Osteoblast (primary cell): ENCODE measurements around the gene EPHB2. TPM values are rescaled to one million over a fixed set of nuclear protein-coding genes. Genes with fewer than 3 reads are reported as not detected.
A peak's percentile ranks its signal among the peaks of the same experiment; 100 is the strongest.

Experiments
- DNase-seq: peaks from one replicate; pipeline ENCODE4 v3.0.0; 2011; ENCODE audit warnings: low spot score, mixed read lengths; ENCODE audit not compliant: insufficient read length; ENCODE audit errors: missing footprints
- H2AFZ ChIP-seq: 2 replicates; pipeline ENCODE4 v1.6.0; 2011; ENCODE audit warnings: mild to moderate bottlenecking, low read length
- H3K27ac ChIP-seq: 2 replicates; pipeline ENCODE4 v1.5.1; 2011; ENCODE audit warnings: mild to moderate bottlenecking, low read depth, low read length, moderate library complexity
- H3K27me3 ChIP-seq: 2 replicates; pipeline ENCODE4 v1.6.0; 2012; ENCODE audit warnings: mild to moderate bottlenecking, control low read depth, inconsistent platforms, low read length, moderate library complexity; ENCODE audit not compliant: insufficient read depth
- H3K36me3 ChIP-seq: 2 replicates; pipeline ENCODE4 v1.5.1; 2011; ENCODE audit warnings: mild to moderate bottlenecking, low read length, control low read depth, moderate library complexity; ENCODE audit not compliant: insufficient read depth
- H3K4me1 ChIP-seq: 2 replicates; pipeline ENCODE4 v1.5.1; 2011; ENCODE audit warnings: mild to moderate bottlenecking, low read length, control low read depth, moderate library complexity; ENCODE audit not compliant: insufficient read depth
- H3K4me2 ChIP-seq: 2 replicates; pipeline ENCODE4 v1.6.0; 2011; ENCODE audit warnings: mild to moderate bottlenecking, low read length; ENCODE audit not compliant: insufficient read depth
- H3K4me3 ChIP-seq: fragments of 200-600 bp; sonication (generic); 3 replicates; pipeline ENCODE4 v1.5.1; 2012; ENCODE audit warnings: mild to moderate bottlenecking, low read length, inconsistent platforms; ENCODE audit not compliant: insufficient read depth
- H3K79me2 ChIP-seq: 2 replicates; pipeline ENCODE4 v1.6.0; 2012; ENCODE audit warnings: mild to moderate bottlenecking, low read length, control low read depth, inconsistent platforms; ENCODE audit not compliant: insufficient read depth
- H3K9me3 ChIP-seq: 2 replicates; pipeline ENCODE4 v1.5.1; 2011; ENCODE audit warnings: low read depth, low read length, control low read depth
- H4K20me1 ChIP-seq: 2 replicates; pipeline ENCODE4 v1.6.0; 2012; ENCODE audit warnings: mild to moderate bottlenecking, low read length, control low read depth; ENCODE audit not compliant: insufficient read depth
- CTCF ChIP-seq: IDR thresholded peaks from 2 replicates; pipeline ENCODE4 v1.5.1; 2011; ENCODE audit warnings: mild to moderate bottlenecking, low read depth, low read length, moderate library complexity; ENCODE audit errors: extremely low read depth
- total RNA-seq: library from RNA; depleted of rRNA; stranded (reverse); fragments of >200 nt; gene quantifications from 2 replicates; pipeline ENCODE4 v1.2.3, GENCODE V29; 2012

Gene EPHB2
- total RNA-seq, 1 donor, result 8.7 TPM

- Histone ChIP-seq H4K20me1 (no peaks in the 10 kb centered on the region), H3K27ac (no peak overlapping the region), H3K4me3 (no peak overlapping the region), H3K36me3 (no peaks in the 10 kb centered on the region), H3K4me2 (no peak overlapping the region), H3K79me2 (no peaks in the 10 kb centered on the region), H3K4me1 (peaks cover 17% of the 10 kb centered on the region), H3K9me3 (no peaks in the 10 kb centered on the region), H3K27me3 (no peaks in the 10 kb centered on the region), H2AFZ (no peak overlapping the region)
- TF ChIP-seq CTCF, result no peak
- DNase-seq, result no peak
These were observed 99.1 kb downstream of the EPHB2 start for GRCh38 chr1:22809783-22810182.

GRCh38 chr1:22810378-22810777 is 99.7 kb downstream of the EPHB2 start:
- no peak for DNase-seq

GRCh38 chr1:22812092-22812880 is 101.6 kb downstream of the EPHB2 start:
- Histone ChIP-seq H3K79me2 (no peaks in the 10 kb centered on the region), H3K27ac (no peak overlapping the region), H3K36me3 (no peaks in the 10 kb centered on the region), H3K4me3 (no peak overlapping the region), H4K20me1 (no peaks in the 10 kb centered on the region), H3K9me3 (no peaks in the 10 kb centered on the region), H3K4me2 (no peak overlapping the region), H2AFZ (no peak overlapping the region), H3K4me1 (peaks cover 17% of the 10 kb centered on the region), H3K27me3 (no peaks in the 10 kb centered on the region)
- TF ChIP-seq CTCF, result no peak
- no peak for DNase-seq

More at GRCh38 chr1:22810378-22810777, 99.7 kb downstream of the EPHB2 start:
- Histone ChIP-seq H3K36me3 (no peaks in the 10 kb centered on the region), H3K4me1 (peaks cover 17% of the 10 kb centered on the region), H3K27me3 (no peaks in the 10 kb centered on the region), H3K4me2 (no peak overlapping the region), H3K4me3 (no peak overlapping the region), H3K9me3 (no peaks in the 10 kb centered on the region), H3K79me2 (no peaks in the 10 kb centered on the region), H2AFZ (no peak overlapping the region), H3K27ac (no peak overlapping the region), H4K20me1 (no peaks in the 10 kb centered on the region)
- TF ChIP-seq CTCF, result no peak

- no peaks in the 10 kb centered on the region for H3K27me3 ChIP-seq
- no peak overlapping the region for H2AFZ ChIP-seq
- no peak for TF ChIP-seq CTCF
- H3K4me3 ChIP-seq, result no peak overlapping the region
- H3K36me3 ChIP-seq, result no peaks in the 10 kb centered on the region
- H3K4me2 ChIP-seq, result no peak overlapping the region
- H3K27ac ChIP-seq, result no peak overlapping the region
- no peaks in the 10 kb centered on the region for H3K9me3 ChIP-seq
- no peaks in the 10 kb centered on the region for H4K20me1 ChIP-seq
- H3K4me1 ChIP-seq, result peaks cover 14% of the 10 kb centered on the region
- H3K79me2 ChIP-seq, result no peaks in the 10 kb centered on the region
- DNase-seq, result peak; percentile 73
These were observed 102.6 kb downstream of the EPHB2 start for GRCh38 chr1:22812993-22813790.
